Measurements from ENCODE around the gene RGS11.

The RGS11 gene

DNA sequence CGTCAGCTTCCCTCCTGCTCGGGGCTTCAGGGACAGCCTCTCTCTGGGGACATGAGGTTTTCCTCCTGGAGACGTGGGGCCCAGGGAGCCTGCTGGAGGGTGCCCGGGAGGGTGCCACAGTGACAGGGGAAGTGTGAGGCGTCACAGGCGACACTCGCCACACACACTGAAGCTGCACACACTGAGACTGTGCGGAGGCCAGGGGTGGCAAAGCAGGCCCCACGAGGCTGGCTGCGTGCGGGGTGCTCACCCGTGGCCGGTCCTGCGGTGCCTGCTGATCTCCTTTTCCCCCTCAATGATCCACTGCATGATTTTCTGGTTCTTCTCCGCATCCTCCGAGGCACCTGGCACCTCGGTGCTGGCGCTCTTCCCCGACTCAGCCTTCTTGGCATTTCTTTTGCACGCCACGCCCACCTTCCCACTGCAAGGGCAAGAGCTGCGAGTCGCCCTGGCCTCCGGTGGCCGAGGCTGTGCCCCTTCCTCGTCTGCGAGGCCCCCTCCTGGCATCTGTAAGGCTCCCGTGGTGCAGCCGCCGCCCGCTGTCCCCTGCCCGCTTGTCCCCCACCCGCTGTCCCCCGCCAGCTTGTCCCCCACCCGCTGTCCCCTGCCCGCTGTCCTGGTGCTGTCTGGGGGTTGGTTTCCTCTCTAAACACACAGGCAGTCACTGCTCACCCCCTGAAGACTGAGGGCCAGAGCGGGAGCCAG lies 21.2 kb upstream of the RGS11 start:
- no peak for DNase-seq (ENCODE audit: low read depth in 3 of 3)

DNA sequence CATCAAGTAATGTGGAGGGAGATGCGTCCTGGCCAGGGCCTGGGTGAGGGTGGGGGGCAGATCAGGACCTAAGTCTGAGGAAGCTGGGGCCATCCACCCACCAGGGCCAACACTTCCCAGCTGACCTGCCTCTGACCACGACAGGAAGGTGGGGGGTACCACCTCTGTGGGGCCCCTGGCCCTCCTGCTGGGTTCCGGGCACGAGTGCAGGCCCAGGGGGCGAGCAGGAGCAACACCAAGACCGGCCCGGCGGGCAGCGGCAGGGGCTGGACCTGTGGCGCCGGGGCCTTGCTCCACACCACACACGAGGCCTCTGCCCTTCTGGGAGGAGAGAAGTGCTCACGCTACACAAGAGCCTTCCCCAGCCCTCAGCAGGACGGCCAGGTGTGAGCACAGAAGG lies 20.5 kb upstream of the RGS11 start:
- DNase-seq (ENCODE audit: low read depth in 3 of 3): no peak

DNA sequence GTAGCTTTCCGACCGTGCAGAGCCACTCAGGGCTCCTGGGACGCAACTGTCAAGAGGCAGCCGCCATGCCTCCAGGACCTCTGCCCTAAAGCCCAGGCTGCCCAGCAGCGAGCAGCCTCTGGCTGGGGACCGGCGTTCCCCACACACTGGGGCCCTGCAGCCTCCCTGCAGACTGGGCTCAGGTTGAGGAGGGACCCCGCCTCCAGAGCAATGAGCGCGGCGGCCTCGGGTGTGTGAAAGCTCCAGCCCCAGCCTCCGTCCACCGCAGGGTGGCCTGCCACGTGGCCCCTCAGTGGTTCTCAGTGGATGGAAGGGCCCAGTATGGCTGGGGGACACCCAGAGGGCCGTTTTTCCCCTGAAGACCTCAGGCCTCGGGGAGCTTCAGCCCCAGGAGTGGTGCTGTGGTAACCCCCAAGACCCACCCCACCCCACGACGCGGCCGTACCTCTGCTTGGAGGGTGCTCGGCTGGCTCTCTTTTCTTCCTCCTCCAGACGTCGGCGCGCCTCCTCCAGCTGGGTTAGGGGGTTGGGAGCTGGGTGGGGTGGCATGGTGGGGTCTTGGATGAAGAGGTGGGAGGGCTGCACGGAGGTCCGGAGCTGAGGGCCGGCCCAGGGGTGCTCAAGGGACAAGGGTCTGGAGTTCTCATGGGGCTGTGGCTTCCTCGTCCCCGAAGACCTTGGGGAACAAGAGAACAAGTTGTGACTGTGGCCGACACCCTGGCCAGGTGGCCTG lies 17.5 kb upstream of the RGS11 start:
- DNase-seq (ENCODE audit: low read depth in 3 of 3): no peak

DNA sequence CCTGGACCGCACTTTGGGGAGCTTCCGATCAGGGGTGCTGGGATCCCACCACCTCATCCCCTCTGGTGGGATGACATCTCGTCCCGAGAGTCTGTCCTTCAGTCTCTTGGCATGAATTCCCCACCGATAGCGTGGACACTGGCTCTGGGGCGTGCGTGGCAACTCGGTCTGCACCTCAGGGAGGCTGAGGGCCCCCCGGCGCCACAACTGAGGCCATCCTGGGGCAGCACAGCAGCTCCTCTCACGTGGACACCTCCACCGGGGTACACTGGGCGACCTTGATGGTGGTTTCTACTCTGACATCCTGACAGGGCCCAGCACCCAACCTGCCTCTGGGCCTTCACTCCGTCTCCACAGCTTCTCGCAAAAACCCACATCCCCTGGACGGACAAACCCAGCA lies 15.8 kb upstream of the RGS11 start:
- DNase-seq (ENCODE audit: low read depth in 3 of 3): no peak

DNA sequence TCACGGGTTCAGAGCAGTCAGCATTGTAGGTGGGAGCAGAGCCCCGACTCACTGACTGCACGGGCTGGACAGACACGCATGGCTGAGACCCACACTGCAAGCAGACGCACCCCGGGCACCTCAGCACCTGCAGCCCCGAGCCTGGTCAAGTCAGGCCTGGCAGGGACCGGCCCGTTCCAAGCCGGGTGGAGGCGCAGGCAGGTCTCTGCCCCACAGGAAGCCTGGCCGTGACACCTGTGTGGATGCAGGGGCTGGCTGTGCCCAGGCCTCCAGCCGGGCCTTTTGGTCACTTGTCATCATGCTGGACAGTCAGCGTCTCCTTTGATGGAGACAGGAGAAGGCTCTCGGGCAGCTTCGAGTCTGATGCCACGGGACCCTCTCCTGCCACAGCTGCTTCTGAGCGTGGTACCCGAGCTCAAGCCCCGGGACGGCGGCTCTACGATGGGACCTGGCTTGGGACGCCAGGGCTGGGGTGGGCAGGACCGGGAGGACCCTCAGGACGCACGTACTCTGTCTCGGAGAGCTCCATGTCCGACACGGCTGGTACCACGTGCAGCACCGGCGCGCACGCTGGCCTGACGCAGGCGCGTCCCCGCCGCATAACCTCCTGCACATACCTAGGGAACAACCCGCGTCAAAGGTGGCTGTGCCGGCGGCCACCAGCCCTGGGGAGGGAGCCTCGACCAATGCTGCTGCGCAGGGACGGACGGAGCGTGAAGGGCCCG lies 15.1 kb upstream of the RGS11 start:
- DNase-seq (ENCODE audit: low read depth in 3 of 3): no peak

DNA sequence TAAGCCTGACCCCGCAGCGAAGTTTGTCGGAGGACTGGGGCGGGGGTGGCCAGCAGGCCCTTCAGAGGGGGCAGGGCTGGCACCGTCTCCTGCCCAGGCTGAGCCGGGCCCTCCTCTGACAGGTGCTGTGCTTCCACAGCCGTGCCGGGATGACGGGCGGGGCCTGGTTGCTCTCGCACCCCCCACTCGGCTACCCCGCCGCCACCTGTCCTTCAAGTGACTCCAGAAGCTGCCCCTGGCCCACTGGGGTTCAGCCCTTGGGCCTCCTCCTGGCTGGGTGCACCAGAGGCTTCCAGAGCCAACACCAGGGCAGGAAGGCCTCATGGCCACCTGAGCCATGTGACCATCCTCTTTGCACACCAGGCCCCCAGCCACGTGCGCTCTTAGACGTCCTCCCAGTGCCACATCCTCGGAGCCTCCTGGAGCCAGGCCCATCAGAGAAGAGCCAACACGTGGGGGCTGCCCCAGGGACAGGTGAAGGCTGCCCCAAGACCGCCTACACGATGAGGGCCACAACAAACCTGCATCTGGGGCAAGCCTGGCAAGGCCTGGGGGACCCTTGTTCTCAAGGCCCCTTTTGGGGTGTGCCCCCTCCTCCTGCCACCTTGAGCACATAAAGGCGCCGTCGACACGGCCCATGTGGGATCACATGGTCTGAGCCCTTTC lies 14.4 kb upstream of the RGS11 start:
- no peak for DNase-seq (ENCODE audit: low read depth in 3 of 3)

DNA sequence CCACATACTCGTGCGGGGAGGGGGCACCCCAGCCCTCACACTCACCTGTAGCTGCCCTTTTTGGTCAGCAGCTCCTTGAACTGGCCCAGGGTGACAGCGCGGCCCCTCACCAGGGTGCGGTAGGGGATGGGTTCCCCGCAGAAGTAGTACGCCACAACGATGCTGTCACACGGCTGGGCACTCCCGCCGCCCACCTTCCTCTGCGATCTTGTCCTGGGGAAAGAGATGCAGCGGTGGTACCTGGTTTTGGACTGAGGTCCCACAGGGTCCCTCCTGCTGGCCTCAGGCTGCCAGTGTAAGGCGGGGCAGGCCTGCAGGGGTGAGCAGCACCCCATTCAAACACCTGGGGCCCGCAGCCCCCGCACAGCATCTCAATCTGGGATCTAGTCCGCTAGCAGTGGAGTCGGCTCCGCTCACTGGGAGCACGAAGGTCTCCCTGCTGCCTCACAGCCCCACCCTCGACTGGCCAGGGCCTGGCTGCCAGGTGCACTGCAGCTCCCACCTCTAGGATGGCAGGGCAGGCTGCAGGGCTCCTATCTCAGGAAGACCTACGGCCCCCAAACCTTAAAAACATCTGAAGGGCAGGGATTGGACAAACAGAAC lies 13.8 kb upstream of the RGS11 start:
- no peak for DNase-seq (ENCODE audit: low read depth in 3 of 3)

DNA sequence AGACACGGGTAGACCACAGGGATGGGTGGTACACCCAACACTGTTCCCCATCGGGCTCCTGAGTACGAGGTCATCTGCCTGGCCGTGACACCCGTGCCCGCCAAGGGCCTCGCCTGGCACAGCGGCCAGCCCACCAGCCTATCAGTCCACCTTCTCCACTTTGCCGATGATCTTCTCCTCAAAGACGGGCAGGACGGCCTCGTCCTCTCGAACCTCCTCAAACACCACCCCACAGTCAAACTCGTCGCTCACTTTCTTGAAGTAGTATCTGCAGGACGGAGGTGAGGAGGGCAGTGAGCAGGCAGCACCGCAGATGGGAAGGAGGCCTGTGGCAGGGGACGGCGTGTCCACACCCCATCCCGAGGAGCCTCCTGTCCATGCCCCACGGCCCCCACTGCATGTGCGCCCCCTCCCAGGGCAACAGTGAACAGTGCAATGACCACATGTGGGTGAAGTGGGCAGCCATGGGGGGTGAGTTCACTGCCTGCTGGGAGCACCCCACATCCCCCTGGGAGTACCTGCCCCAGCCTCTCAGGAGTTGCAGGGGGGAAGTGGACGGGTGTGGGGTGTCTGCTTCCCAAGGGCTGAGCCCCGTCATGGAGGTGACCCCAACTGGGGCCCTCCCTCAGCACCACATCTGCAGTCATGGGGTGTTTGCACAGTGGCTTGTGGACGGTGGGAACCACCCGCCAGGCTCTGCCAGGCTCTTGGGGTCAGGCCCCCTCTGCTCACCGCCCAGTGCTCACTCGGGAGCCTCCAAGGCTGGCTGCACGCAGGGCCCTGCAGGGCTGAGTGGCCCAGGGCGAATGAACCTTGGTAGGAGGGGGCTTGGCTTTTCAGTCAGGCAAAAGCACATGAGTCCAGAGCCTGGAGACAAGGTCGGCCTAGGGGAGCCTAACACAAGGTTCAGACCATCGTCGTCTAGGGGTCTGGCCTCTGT lies 12.5 kb upstream of the RGS11 start:
- DNase-seq (ENCODE audit: low read depth in 3 of 3): no peak

DNA sequence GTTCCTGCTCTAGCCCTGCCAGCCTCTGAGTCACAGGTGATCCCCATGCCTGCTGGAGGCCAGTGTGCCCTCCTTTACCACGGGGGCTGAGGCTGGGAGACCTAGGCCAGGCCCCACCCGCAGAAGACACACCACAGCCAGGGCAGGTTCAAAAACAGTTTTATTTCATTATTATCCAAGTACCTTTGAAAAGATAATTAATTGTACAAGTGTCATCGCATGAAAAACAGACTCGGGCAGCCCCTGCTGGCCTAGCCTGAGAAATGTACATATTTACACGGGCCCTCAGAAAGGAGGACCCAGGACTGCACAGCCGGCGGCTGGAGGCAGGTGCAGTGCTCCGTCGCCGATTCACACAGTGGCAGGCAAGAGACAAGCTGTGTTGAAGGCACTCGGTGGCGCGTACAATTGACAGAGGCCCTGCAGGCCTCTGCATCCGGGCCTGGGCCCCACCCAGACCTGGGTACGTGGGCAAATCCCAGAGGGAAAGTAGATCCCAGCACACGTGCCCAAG lies 11.6 kb upstream of the RGS11 start:
- no peak for DNase-seq (ENCODE audit: low read depth in 3 of 3)

DNA sequence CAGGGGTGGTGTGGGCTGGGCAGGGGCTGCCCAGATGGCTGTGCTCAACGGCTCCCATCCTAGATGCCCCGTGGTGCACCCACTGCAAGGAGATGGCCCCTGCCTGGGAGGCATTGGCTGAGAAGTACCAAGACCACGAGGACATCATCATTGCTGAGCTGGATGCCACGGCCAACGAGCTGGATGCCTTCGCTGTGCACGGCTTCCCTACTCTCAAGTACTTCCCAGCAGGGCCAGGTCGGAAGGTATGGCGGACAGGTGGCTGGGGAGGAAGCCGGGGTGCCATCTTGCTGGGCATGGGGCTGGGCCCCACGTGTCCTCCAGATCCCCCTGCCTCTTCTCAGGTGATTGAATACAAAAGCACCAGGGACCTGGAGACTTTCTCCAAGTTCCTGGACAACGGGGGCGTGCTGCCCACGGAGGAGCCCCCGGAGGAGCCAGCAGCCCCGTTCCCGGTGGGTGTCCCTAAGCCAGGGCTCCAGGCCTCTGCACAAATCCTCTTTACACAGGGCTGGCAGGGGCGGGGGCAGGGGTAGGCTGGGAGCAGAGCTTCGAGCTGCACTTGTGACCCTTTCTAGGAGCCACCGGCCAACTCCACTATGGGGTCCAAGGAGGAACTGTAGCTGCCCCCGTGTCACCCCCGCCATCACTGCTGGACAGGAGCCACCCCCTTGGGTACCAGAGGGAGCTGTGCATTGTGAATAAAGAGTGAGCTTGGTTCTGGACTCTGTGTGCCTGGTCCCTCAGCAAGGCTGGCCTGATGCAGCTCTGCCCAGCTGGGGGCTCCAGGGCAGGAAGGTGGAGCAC lies 10.9 kb upstream of the RGS11 start:
- no peak for DNase-seq (ENCODE audit: low read depth in 3 of 3)

DNA sequence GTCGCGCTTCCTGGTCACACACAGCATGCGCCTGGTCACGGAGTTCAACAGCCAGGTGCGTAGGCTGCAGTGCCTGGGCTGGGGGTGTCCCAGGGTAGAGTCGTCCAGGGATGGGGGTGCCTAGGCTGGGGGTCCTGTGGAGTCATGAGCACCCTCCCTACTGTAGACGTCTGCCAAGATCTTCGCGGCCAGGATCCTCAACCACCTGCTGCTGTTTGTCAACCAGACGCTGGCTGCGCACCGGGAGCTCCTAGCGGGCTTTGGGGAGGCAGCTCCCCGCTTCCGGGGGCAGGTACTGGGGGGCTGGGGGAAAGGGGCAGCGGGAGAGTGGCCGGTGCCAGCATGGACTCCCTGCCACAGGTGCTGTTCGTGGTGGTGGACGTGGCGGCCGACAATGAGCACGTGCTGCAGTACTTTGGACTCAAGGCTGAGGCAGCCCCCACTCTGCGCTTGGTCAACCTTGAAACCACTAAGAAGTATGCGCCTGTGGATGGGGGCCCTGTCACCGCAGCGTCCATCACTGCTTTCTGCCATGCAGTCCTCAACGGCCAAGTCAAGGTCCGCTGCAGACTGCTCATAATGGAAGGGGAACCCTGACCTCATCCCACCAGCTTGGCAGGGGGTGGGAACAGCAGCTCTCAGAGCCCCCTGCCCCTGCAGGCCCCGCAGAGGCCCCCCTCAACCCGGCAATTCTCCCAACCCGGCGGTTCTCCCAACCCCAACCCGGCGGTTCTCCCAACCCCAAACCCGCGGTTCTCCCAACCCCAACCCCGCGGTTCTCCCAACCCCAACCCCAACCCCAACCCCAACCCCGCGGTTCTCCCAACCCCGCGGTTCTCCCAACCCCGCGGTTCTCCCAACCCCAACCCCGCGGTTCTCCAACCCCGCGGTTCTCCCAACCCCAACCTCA lies 9.7 kb upstream of the RGS11 start:
- no peak for DNase-seq (ENCODE audit: low read depth in 3 of 3)

DNA sequence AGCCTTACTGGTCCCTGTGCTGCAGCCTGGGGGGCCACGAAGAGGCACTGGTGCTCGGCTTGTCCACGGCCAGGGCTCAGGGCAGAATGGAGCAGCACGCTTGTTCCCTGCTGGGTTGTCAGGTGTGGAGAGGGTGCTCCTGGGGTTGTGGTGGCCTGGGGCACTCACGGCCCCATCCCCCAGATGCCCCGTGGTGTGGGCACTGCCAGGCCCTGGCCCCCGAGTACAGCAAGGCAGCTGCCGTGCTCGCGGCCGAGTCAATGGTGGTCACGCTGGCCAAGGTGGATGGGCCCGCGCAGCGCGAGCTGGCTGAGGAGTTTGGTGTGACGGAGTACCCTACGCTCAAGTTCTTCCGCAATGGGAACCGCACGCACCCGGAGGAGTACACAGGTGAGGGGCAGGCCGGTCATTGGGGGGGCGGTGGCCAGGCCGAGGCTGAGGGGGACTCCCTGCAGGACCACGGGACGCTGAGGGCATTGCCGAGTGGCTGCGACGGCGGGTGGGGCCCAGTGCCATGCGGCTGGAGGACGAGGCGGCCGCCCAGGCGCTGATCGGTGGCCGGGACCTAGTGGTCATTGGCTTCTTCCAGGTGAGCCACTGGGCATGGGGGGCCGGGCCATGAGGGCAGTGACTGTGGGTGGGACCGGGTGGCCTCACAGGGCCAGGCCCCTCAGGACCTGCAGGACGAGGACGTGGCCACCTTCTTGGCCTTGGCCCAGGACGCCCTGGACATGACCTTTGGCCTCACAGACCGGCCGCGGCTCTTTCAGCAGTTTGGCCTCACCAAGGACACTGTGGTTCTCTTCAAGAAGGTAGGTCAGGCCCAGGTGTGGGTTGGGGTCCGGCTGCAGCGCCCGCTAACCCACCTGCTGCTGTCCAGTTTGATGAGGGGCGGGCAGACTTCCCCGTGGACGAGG lies 8.7 kb upstream of the RGS11 start:
- DNase-seq (ENCODE audit: low read depth in 3 of 3): no peak

DNA sequence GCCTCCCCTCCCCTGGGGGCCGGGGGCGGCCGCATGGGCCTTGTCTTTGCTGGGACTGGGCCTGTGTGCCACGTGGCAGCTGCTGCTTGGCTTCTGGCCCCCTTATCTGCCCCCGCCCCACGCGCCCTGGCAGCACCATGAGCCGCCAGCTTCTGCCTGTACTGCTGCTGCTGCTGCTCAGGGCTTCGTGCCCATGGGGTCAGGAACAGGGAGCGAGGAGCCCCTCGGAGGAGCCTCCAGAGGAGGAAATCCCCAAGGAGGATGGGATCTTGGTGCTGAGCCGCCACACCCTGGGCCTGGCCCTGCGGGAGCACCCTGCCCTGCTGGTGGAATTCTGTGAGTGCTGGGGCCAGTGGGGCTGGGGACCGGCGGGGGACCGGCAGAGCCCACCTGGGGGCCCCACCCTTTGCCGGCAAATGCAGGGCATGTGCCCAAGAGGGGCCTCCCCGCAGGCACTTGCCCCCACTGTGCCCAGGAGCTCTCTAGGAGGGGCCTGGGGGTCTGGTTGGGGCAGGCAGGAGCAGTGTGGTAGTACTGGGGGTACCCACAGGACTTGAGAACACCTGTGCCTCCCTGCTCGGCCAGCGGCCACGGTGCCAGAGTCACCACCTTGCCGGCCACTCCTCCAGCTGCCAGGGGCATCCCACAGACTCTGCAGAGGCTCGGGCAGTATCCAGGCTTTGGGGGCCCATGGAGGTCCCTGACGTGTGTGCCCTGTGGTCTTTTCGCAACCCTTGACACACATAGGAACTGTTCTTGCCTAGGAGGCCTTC lies 7.5 kb upstream of the RGS11 start, which contains the start of gene PDIA2:
Gene PDIA2, plus strand, starts transcription at position 132 of the 773 bp plus-strand sequence. Its CDS starts 6 bp downstream, at position 138.
- no peak for DNase-seq (ENCODE audit: low read depth in 3 of 3)

DNA sequence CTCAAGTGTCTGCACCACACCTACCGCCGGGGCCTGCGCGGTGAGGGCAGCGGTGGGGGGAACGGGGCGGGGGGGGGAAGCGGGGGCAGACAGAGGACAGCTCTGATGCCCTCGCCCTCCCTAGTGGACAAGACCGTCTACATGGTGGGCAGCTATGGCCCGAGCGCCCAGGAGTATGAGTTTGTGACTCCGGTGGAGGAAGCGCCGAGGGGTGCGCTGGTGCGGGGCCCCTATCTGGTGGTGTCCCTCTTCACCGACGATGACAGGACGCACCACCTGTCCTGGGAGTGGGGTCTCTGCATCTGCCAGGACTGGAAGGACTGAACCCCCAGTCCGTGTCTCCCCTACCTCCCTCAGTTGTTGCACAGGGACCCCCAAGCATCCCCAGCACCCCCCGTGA lies 6.7 kb upstream of the RGS11 start:
- no peak for DNase-seq (ENCODE audit: low read depth in 3 of 3)

DNA sequence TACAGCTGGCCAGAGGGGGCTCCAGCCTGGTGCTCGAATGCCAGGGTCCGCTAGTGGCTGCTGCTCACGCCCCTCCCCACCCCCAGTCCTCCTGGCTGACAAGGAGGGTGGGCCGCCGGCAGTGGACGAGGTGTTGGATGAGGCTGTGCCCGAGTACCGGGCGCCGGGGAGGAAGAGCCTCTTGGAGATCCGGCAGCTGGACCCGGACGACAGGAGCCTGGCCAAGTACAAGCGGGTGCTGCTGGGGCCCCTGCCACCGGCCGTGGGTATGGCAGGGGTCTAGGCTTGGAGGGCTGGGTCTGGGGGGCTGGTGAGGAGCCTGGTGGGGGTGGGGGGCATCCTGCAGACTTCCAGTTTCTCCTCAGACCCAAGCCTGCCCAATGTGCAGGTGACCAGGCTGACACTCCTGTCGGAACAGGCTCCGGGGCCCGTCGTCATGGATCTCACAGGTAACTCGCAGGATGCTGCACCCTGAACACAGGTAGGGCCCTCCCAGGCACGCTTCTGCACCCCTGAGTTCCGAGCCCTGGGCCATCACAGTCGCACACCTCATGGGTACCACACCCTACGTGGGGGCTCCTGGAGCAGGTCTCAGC lies 6.0 kb upstream of the RGS11 start:
- DNase-seq (ENCODE audit: low read depth in 3 of 3): no peak

DNA sequence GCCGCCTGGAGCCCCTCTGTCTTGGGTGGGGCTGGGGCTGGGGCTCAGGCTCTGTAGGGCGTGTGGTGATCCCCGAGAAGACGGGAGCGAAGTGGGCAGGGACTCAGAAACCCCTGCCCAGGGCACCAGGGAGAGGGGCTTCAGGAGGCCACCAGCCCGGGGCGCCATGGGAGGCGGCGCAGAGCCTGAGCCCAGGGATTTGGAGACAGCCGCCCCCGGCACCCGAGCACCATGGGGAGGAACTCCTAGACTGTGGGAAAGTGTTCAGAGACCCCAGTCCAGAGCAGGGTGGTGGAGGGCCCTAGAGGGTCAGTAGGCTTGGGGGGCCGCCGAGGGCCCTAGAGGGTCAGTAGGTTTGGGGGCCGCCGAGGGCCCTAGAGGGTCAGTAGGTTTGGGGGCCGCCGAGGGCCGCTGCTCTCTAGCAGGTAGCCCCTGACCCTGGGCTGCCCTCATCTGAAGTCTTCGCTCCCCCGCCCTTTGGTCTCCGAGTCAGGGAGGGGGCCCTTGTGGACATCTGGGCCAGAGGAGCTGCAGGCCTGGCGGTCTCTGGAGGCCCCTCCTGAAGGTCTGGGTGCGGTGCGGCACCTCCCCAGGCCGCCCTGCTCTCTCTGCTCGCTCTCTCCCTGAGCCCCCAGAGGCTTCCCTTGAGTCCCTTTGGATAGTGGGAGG lies 5.4 kb upstream of the RGS11 start:
- no peak for DNase-seq (ENCODE audit: low read depth in 3 of 3)
